Thyroid gland (tissue), 4 donors: ENCODE data around the gene FUT3.

Experiments
- CTCF ChIP-seq, 6 experiments: fragments of 200-600 bp in 3 of 6; fragments of 450-650 bp in 3 of 6; sonication (generic) in 3 of 6; IDR thresholded peaks; one replicate each; pipeline ENCODE4 v1.5.1; 2016 to 2019; ENCODE audit warnings: antibody characterized with exemption in 6 of 6, mild to moderate bottlenecking in 2 of 6, inconsistent platforms in 1 of 6, moderate library complexity in 1 of 6
- POLR2A ChIP-seq, 2 donors: fragments of 450-650 bp; IDR thresholded peaks; one replicate each; pipeline ENCODE4 v1.6.1; 2017; ENCODE audit warnings: antibody characterized with exemption in 2 of 2, mild to moderate bottlenecking in 2 of 2, moderate library complexity in 1 of 2

DNA sequence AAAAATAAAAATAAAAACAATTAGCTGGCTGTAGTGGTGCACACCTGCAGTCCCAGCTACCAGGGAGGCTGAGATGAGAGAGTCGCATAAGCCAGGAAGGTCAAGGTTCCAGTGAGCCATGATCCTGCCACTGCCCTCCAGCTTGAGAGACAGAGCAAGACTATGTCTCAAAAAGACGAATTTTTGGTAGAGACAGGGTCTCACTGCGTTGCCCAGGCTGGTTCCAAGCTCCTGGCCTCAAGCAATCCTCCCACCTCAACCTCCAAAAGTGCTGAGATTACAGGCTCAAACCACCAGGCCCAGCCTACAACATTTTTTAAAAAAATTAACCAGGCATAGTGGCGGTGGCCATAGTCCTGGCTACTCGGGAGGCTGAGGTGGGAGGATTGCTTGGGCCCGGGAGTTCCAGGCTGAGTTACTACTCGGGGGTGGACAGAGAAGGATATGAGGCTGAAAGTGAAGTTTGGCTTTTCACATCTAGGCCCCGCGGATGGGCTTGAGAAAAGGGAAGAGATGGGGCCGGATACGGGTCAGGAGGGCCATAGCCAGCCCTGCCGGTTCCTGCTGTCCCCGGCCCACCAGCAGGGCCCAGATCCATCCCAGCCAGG, 42.2 kb upstream of the FUT3 start:
- TF ChIP-seq CTCF (IDR thresholded peaks at IDR 0.05) (no peak), POLR2A (IDR thresholded peaks at IDR 0.05) (no peak)
